GM18519 (cell line): ENCODE data around the gene ANKRD40.
"Not testable (repeated sequence)": the region's sequence is repeated elsewhere in the genome, so short reads cannot be mapped to it uniquely, and the experiment has no call there.

ENCODE experiments used
- ATAC-seq: cut with Tn5 transposase; IDR thresholded peaks from one replicate; pipeline ENCODE4 v1.9.1; 2021; ENCODE audit warnings: mild to moderate bottlenecking, moderate library complexity; ENCODE audit not compliant: unreplicated experiment, low FRiP score

ANKRD40 gene

DNA sequence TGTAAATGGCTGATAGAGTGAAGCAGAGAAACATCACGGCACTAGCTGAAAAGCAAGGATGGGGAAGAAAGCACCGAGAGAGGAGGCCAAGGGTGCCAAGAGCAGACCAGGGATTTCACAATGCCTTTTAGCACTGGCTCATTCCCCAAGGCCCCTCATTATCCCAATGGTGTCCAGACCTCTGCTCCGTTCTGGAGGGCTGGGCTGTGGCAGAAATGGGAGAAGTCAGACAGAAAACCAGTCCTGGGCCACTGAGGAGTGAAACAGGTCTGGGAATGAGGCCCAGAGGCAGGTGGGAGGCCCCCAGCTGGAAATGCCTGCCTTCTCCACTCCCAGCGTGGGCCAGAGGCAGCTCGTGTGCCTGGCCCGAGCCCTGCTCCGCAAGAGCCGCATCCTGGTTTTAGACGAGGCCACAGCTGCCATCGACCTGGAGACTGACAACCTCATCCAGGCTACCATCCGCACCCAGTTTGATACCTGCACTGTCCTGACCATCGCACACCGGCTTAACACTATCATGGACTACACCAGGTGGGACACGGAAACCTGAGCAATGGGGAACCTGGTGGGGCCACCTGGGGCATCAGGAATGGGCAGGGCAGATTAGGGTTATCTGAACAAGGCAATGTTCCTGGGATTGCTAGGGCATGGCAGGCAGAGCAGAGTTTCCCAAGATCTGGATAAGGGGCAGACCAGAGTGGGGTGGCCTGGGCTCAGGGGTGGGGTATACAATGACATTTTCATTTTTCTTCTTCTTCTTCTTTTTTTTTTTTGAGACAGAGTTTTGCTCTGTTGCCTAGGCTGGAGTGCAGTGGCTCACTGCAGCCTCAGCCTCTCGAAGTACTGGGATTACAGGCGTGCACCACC is 20.3 kb downstream of the ANKRD40 start:
- ATAC-seq: no peak

DNA sequence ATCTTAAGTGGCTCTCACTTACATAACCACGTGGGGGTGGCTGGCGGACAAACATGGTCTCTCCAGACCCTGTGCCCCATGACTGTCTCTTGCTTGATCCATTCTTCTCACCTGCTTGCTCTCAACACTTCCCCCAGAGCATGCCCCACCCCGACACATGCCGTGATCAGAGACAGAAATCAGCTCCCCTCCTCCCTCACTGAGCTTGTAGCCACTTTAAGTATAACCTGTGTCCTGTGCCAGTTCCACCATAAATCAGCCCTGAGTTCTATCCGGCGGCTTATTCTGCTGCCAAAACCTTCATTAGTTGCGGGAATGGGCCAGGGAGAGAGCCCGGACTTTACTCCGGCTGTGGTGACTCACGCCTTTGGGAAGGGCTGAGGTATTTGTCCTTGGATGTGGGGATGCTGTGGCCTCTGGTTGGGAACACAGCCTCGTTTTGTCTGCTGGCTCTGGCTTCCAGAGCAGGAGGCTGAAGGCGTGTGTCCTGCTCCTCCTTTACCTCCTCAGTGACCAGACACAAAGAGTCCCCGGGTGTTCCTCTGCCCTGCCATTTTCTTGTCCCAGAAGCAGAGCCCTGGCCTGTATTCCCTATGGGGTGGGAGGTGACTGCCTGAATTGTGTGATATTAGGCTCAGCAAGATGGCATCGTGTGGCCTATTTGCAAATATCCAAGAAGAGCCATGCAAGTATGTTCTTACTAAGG is 21.1 kb downstream of the ANKRD40 start:
- no peak for ATAC-seq

GRCh38 chr17:50685691-50686493 is 21.8 kb downstream of the ANKRD40 start:
- no peak for ATAC-seq

DNA sequence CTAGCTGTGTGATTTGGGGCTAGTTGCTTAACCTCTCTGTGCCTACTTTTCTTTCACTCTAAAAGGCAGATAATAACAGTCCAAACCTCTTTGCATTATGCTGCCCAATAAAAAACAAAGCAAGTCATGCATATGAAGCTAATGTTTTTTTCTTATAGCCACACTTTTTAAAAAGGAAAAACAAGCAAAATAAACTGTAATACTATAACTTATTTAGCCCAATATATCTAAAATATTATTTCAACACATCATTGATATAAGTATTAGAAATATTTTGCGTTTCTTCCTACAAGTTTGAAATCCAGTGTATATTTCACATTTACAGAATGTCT is 22.4 kb downstream of the ANKRD40 start:
- ATAC-seq: no peak

DNA sequence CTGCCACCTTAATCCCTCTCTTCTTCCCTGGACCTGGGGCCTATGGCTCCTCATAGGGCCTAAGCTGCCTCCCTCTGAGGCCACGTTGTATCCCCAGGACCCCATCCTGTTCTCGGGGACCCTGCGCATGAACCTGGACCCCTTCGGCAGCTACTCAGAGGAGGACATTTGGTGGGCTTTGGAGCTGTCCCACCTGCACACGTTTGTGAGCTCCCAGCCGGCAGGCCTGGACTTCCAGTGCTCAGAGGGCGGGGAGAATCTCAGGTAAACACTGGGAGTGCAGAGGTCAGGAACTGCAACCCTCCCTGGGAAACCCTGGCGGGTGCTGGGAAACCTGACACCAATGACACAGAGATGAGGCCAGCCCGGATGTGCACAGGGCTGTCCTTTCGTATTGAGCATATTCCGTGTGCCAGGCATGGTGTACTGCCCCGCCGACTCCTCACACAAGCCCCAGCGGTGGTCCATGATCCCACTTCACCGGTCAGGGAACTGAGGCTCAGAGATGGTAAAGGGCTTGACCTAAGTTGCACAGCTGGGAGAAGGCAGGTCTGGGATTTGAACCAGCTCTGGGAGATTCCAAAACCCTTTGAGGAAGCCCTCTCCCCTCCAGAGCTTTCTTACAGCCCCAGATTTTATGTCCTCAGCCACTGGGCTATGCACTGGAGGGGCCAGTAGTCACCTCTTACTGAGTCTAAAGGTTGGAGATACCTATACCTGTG is 22.9 kb downstream of the ANKRD40 start:
- ATAC-seq: no peak

GRCh38 chr17:50684288-50684611 is 23.5 kb downstream of the ANKRD40 start:
- ATAC-seq: no peak

GRCh38 chr17:50683434-50684287 is 24.1 kb downstream of the ANKRD40 start:
- no peak for ATAC-seq

- ATAC-seq: no peak
Measured at GRCh38 chr17:50682938-50683337, 24.8 kb downstream of the ANKRD40 start.

GRCh38 chr17:50682441-50682840 is 25.3 kb downstream of the ANKRD40 start:
- ATAC-seq: no peak

- no peak for ATAC-seq
Measured at GRCh38 chr17:50681263-50682200, 26.2 kb downstream of the ANKRD40 start.

- ATAC-seq: not testable (repeated sequence)
Measured at GRCh38 chr17:50680543-50681262, 27.0 kb downstream of the ANKRD40 start.

- no peak for ATAC-seq
Measured at GRCh38 chr17:50680126-50680525, 27.6 kb downstream of the ANKRD40 start.

DNA sequence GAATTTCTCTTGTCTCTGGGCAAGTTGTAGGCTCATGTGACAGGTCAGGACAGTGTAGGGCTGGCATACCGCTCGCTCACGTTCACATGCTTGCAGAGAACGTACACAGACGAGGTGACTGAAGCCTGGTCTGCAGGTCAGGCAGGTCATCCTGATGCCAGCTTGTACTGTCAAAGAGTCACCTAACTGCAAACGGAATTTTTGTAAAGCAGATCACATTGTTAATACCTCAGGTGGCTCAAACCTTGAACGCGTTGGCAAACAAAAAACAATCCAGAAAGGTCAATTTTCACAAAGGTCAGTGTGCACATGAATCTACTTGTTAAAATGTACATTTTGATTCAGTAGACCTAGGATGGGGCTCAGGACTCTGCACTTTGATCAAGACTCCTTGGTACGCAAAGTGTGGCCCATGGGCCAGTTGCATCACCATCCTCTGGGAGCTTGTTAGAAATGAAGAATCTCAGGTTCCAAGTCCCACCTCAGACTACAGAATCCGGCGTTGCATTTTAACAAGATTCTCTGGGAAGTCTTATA is 28.6 kb downstream of the ANKRD40 start:
- ATAC-seq: no peak

DNA sequence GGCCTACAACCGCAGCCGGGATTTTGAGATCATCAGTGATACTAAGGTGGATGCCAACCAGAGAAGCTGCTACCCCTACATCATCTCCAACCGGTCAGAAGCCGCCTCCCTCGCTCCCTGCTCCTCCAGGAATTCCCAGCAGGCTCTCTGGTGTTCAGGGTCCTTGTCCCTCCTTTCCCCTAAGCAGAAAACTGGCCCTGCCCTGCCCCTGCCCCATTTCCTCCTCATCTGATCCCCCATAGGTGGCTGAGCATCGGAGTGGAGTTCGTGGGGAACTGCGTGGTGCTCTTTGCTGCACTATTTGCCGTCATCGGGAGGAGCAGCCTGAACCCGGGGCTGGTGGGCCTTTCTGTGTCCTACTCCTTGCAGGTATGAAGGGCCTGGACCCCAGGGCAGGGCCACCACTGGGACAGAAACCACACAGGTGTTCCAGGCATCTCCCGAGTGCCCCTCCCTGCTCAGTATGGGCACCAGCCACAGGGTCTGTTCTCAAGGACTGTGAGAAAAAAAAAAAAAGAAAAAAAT is 29.8 kb downstream of the ANKRD40 start:
- ATAC-seq: no peak

- ATAC-seq: no peak
Measured at GRCh38 chr17:50676065-50676975, 31.4 kb downstream of the ANKRD40 start.

DNA sequence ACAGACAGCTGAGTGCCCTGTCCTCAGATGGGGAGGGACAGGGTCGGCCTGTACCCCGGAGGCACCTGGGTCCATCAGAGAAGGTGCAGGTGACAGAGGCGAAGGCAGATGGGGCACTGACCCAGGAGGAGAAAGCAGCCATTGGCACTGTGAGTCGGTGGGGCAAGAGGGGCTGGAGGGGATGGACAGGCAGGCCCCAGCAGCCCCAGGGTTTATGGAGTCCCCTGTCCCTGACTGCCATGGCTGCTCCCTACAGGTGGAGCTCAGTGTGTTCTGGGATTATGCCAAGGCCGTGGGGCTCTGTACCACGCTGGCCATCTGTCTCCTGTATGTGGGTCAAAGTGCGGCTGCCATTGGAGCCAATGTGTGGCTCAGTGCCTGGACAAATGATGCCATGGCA is 32.1 kb downstream of the ANKRD40 start:
- ATAC-seq: no peak

GRCh38 chr17:50675190-50675589 is 32.5 kb downstream of the ANKRD40 start:
- ATAC-seq: no peak
